Stimulated activated naive B cell treated with anti-CD40 and anti-IgM and Interleukin-4, amounts not matched to agents 10 μg/mL and 1 μg/mL and 100 μg/mL, for 72 hours (primary cell): ENCODE results near the gene UBXN6.
A peak's percentile ranks its signal among the peaks of the same experiment; 100 is the strongest.

Experiments used
- ATAC-seq, 2 donors: fragments of 150-1000 bp; cut with Tn5 transposase; replicated peaks; 2 replicates each; pipeline ENCODE4 v1.10.0; 2021; ENCODE audit warnings: moderate library complexity in 1 of 2
- DNase-seq: peaks from one replicate; pipeline ENCODE4 v3.0.0; 2021
- H3K27ac Mint-ChIP-seq: one replicate; pipeline ENCODE4 v1.8.0; 2022; ENCODE audit warnings: mild to moderate bottlenecking, mixed read lengths
- H3K27me3 Mint-ChIP-seq, 2 donors: one replicate each; pipeline ENCODE4 v1.8.0; 2022; ENCODE audit warnings: mixed read lengths in 2 of 2
- H3K36me3 Mint-ChIP-seq, 2 donors: one replicate each; pipeline ENCODE4 v1.8.0; 2022; ENCODE audit warnings: mixed read lengths in 2 of 2, mild to moderate bottlenecking in 1 of 2
- H3K4me1 Mint-ChIP-seq, 2 donors: one replicate each; pipeline ENCODE4 v1.8.0; 2022; ENCODE audit warnings: mixed read lengths in 2 of 2, mild to moderate bottlenecking in 1 of 2
- H3K4me3 Mint-ChIP-seq, 2 donors: one replicate each; pipeline ENCODE4 v1.8.0; 2022; ENCODE audit warnings: mild to moderate bottlenecking in 2 of 2, mixed read lengths in 2 of 2, moderate library complexity in 1 of 2
- H3K9me3 Mint-ChIP-seq, 2 donors: one replicate each; pipeline ENCODE4 v1.8.0; 2022; ENCODE audit warnings: mixed read lengths in 2 of 2, mild to moderate bottlenecking in 1 of 2

UBXN6 gene

GRCh38 chr19:4402171-4403004 lies 55.2 kb downstream of the UBXN6 start, which contains the start of gene CHAF1A:
Gene CHAF1A, plus strand, starts transcription at chr19:4402640. Its CDS starts 123 bp downstream, at chr19:4402763.
- no peaks in the 10 kb centered on the region for H3K27me3 Mint-ChIP-seq
- H3K4me3 Mint-ChIP-seq: peak within 1 kb of the TSS; percentile 91 to 93
- peaks cover 11 to 12% of the 10 kb centered on the region in 2 donors for H3K36me3 Mint-ChIP-seq
- peaks cover 0 to 2% of the 10 kb centered on the region in 2 donors for H3K9me3 Mint-ChIP-seq
- H3K27ac Mint-ChIP-seq: peak within 1 kb of the TSS; percentile 91
- ATAC-seq: peak; percentile 91
- DNase-seq: peak; percentile 99
- H3K4me1 Mint-ChIP-seq: peaks cover 26 to 50% of the 10 kb centered on the region in 2 donors

GRCh38 chr19:4401769-4402170 lies 55.8 kb downstream of the UBXN6 start:
- Mint-ChIP-seq H3K36me3 (peaks cover 12 to 16% of the 10 kb centered on the region in 2 donors), H3K4me3 (peak overlapping the region; percentile 91 to 93), H3K4me1 (peaks cover 30 to 56% of the 10 kb centered on the region in 2 donors), H3K9me3 (peaks cover 0 to 2% of the 10 kb centered on the region in 2 donors), H3K27me3 (no peaks in the 10 kb centered on the region), H3K27ac (peak overlapping the region; percentile 91)
- DNase-seq (no peak), ATAC-seq (no peak)

GRCh38 chr19:4400135-4400936 lies 57.3 kb downstream of the UBXN6 start, which contains the start of gene SH3GL1:
Gene SH3GL1, minus strand, starts transcription at chr19:4400547. Its CDS starts 179 bp downstream, at chr19:4400368.
- no peaks in the 10 kb centered on the region for H3K27me3 Mint-ChIP-seq
- peaks cover 15 to 27% of the 10 kb centered on the region in 2 donors for H3K36me3 Mint-ChIP-seq
- peaks cover 0 to 2% of the 10 kb centered on the region in 2 donors for H3K9me3 Mint-ChIP-seq
- peaks cover 36 to 69% of the 10 kb centered on the region in 2 donors for H3K4me1 Mint-ChIP-seq
- ATAC-seq (peak; percentile 75 to 77), DNase-seq (peak; percentile 81)
- peak within 1 kb of the TSS; percentile 92 for H3K27ac Mint-ChIP-seq
- H3K4me3 Mint-ChIP-seq: peak within 1 kb of the TSS; percentile 92 to 93

GRCh38 chr19:4399812-4400134 lies 57.8 kb downstream of the UBXN6 start:
- no peaks in the 10 kb centered on the region for H3K27me3 Mint-ChIP-seq
- DNase-seq: no peak
- H3K27ac Mint-ChIP-seq: peak overlapping the region; percentile 92
- H3K36me3 Mint-ChIP-seq: peaks cover 15 to 30% of the 10 kb centered on the region in 2 donors
- H3K9me3 Mint-ChIP-seq: peaks cover 0 to 2% of the 10 kb centered on the region in 2 donors
- peak; percentile 12 to 16 for ATAC-seq
- peaks cover 39 to 72% of the 10 kb centered on the region in 2 donors for H3K4me1 Mint-ChIP-seq
- peak overlapping the region; percentile 92 for H3K4me3 Mint-ChIP-seq

- peaks cover 0 to 2% of the 10 kb centered on the region in 2 donors for H3K9me3 Mint-ChIP-seq
- H3K36me3 Mint-ChIP-seq: peaks cover 21 to 43% of the 10 kb centered on the region in 2 donors
- peaks cover 45 to 68% of the 10 kb centered on the region in 2 donors for H3K4me1 Mint-ChIP-seq
- DNase-seq (no peak), ATAC-seq (no peak)
- no peak overlapping the region for H3K4me3 Mint-ChIP-seq
- no peaks in the 10 kb centered on the region for H3K27me3 Mint-ChIP-seq
- H3K27ac Mint-ChIP-seq: no peak overlapping the region
Observed at GRCh38 chr19:4396949-4397783, 60.4 kb downstream of the UBXN6 start.
